NT2/D1 (cell line): ENCODE results near the gene PPP2R5C.

Experiments
- DNase-seq: peaks from one replicate; pipeline ENCODE4 v3.0.0-alpha.2; 2011; ENCODE audit warnings: low read depth, low spot score
- H3K27me3 ChIP-seq: 2 replicates; pipeline ENCODE4 v1.6.0; 2011; ENCODE audit warnings: mild to moderate bottlenecking; ENCODE audit not compliant: insufficient read length, insufficient read depth
- H3K36me3 ChIP-seq: 2 replicates; pipeline ENCODE4 v1.6.1; 2011; ENCODE audit warnings: mild to moderate bottlenecking, low read length, mixed read lengths; ENCODE audit not compliant: insufficient read depth, insufficient read length
- H3K4me1 ChIP-seq: 2 replicates; pipeline ENCODE4 v1.5.1; 2011; ENCODE audit not compliant: insufficient read depth, insufficient read length
- H3K4me3 ChIP-seq: 2 replicates; pipeline ENCODE4 v1.5.1; 2011; ENCODE audit warnings: low read depth; ENCODE audit not compliant: insufficient read length
- H3K9ac ChIP-seq: 2 replicates; pipeline ENCODE4 v1.6.0; 2011; ENCODE audit warnings: low read depth; ENCODE audit not compliant: insufficient read length
- H3K9me3 ChIP-seq: 2 replicates; pipeline ENCODE4 v1.5.1; 2011; ENCODE audit warnings: mild to moderate bottlenecking, low read length; ENCODE audit not compliant: insufficient read depth
- SUZ12 ChIP-seq: IDR thresholded peaks from 2 replicates; pipeline ENCODE4 v1.6.1; 2011; ENCODE audit not compliant: insufficient read length, insufficient read depth; ENCODE audit errors: extremely low read depth
- YY1 ChIP-seq: IDR thresholded peaks from 2 replicates; pipeline ENCODE4 v1.6.1; 2011; ENCODE audit not compliant: insufficient read length, insufficient read depth
- ZNF274 ChIP-seq: IDR thresholded peaks from 2 replicates; pipeline ENCODE4 v1.6.1; 2011; ENCODE audit warnings: mild to moderate bottlenecking, low read depth, low read length

PPP2R5C gene

GRCh38 chr14:101957406-101958234 lies 196.1 kb downstream of the PPP2R5C start:
- peaks cover 8% of the 10 kb centered on the region for H3K4me1 ChIP-seq
- H3K27me3 ChIP-seq: peaks cover 5% of the 10 kb centered on the region
- H3K4me3 ChIP-seq: no peak overlapping the region
- no peaks in the 10 kb centered on the region for H3K9me3 ChIP-seq
- no peak overlapping the region for H3K9ac ChIP-seq
- DNase-seq: no peak
- TF ChIP-seq ZNF274 (no peak), YY1 (no peak), SUZ12 (no peak)
- no peaks in the 10 kb centered on the region for H3K36me3 ChIP-seq

- no peaks in the 10 kb centered on the region for H3K9me3 ChIP-seq
- H3K4me3 ChIP-seq: no peak overlapping the region
- peaks cover 7% of the 10 kb centered on the region for H3K27me3 ChIP-seq
- H3K36me3 ChIP-seq: no peaks in the 10 kb centered on the region
- H3K9ac ChIP-seq: no peak overlapping the region
- no peak for TF ChIP-seq SUZ12
- TF ChIP-seq YY1: no peak
- TF ChIP-seq ZNF274: no peak
- no peak for DNase-seq
- peaks cover 9% of the 10 kb centered on the region for H3K4me1 ChIP-seq
Measured at GRCh38 chr14:101958418-101959180, 197.1 kb downstream of the PPP2R5C start.

GRCh38 chr14:101959277-101959676 lies 197.8 kb downstream of the PPP2R5C start:
- H3K27me3 ChIP-seq: peaks cover 12% of the 10 kb centered on the region
- TF ChIP-seq ZNF274 (no peak), YY1 (no peak), SUZ12 (no peak)
- H3K9me3 ChIP-seq: no peaks in the 10 kb centered on the region
- H3K4me3 ChIP-seq: no peak overlapping the region
- no peak for DNase-seq
- H3K9ac ChIP-seq: no peak overlapping the region
- H3K4me1 ChIP-seq: peaks cover 9% of the 10 kb centered on the region
- no peaks in the 10 kb centered on the region for H3K36me3 ChIP-seq

- Histone ChIP-seq H3K9ac (peak overlapping the region; percentile 32), H3K4me3 (no peak overlapping the region), H3K9me3 (no peaks in the 10 kb centered on the region), H3K36me3 (no peaks in the 10 kb centered on the region), H3K4me1 (peaks cover 9% of the 10 kb centered on the region), H3K27me3 (peaks cover 12% of the 10 kb centered on the region)
- no peak for TF ChIP-seq YY1
- no peak for TF ChIP-seq SUZ12
- TF ChIP-seq ZNF274: no peak
- DNase-seq: no peak
Measured at GRCh38 chr14:101960225-101960624, 198.7 kb downstream of the PPP2R5C start.

GRCh38 chr14:101961011-101961721 lies 199.7 kb downstream of the PPP2R5C start:
- peaks cover 12% of the 10 kb centered on the region for H3K27me3 ChIP-seq
- H3K9ac ChIP-seq: no peak overlapping the region
- H3K4me3 ChIP-seq: no peak overlapping the region
- peaks cover 9% of the 10 kb centered on the region for H3K4me1 ChIP-seq
- TF ChIP-seq ZNF274 (no peak), SUZ12 (no peak), YY1 (no peak)
- peak; percentile 66 for DNase-seq
- H3K9me3 ChIP-seq: no peaks in the 10 kb centered on the region
- no peaks in the 10 kb centered on the region for H3K36me3 ChIP-seq

- no peaks in the 10 kb centered on the region for H3K36me3 ChIP-seq
- H3K4me3 ChIP-seq: no peak overlapping the region
- H3K27me3 ChIP-seq: peaks cover 12% of the 10 kb centered on the region
- H3K4me1 ChIP-seq: peaks cover 9% of the 10 kb centered on the region
- DNase-seq: no peak
- H3K9me3 ChIP-seq: no peaks in the 10 kb centered on the region
- no peak overlapping the region for H3K9ac ChIP-seq
- TF ChIP-seq ZNF274 (no peak), YY1 (no peak), SUZ12 (no peak)
Measured at GRCh38 chr14:101961746-101962502, 200.4 kb downstream of the PPP2R5C start.
